ENCODE results near the gene FAM185A.
"Not testable (repeated sequence)": the region's sequence is repeated elsewhere in the genome, so short reads cannot be mapped to it uniquely, and the experiment has no call there.

The FAM185A gene

GRCh38 chr7:102748605-102749444 lies at the start of gene FAM185A:
Gene FAM185A, plus strand, starts transcription at chr7:102748999. Its CDS starts 209 bp downstream, at chr7:102749208.
- Histone ChIP-seq H3K4me3 (ENCODE audit: low read depth, low read length) (peak within 1 kb of the TSS; percentile 73), H3K27ac (peak within 1 kb of the TSS; percentile 44)
- H3K36me3 ChIP-seq; H3K9me3 ChIP-seq (ENCODE audit: severe bottlenecking); H3K27me3 ChIP-seq (ENCODE audit: insufficient read depth, low read depth, severe bottlenecking): not testable (repeated sequence)
- DNase-seq = peak; percentile 99

GRCh38 chr7:102713011-102713690 lies 35.6 kb upstream of the FAM185A start:
- not testable (repeated sequence) for H3K27ac ChIP-seq; H3K9me3 ChIP-seq (ENCODE audit: severe bottlenecking); DNase-seq; H3K27me3 ChIP-seq (ENCODE audit: insufficient read depth, low read depth, severe bottlenecking); H3K36me3 ChIP-seq; H3K4me3 ChIP-seq (ENCODE audit: low read depth, low read length)

- DNase-seq; H3K27ac ChIP-seq; H3K27me3 ChIP-seq (ENCODE audit: insufficient read depth, low read depth, severe bottlenecking); H3K36me3 ChIP-seq; H3K4me3 ChIP-seq (ENCODE audit: low read depth, low read length); H3K9me3 ChIP-seq (ENCODE audit: severe bottlenecking): not testable (repeated sequence)
These were observed 35.1 kb upstream of the FAM185A start for GRCh38 chr7:102713691-102714080.

- not testable (repeated sequence) for DNase-seq; H3K36me3 ChIP-seq; H3K4me3 ChIP-seq (ENCODE audit: low read depth, low read length); H3K27ac ChIP-seq; H3K27me3 ChIP-seq (ENCODE audit: insufficient read depth, low read depth, severe bottlenecking); H3K9me3 ChIP-seq (ENCODE audit: severe bottlenecking)
These were observed 33.9 kb upstream of the FAM185A start for GRCh38 chr7:102714774-102715522.

- H3K36me3 ChIP-seq; H3K4me3 ChIP-seq (ENCODE audit: low read depth, low read length); H3K27ac ChIP-seq; DNase-seq; H3K9me3 ChIP-seq (ENCODE audit: severe bottlenecking); H3K27me3 ChIP-seq (ENCODE audit: insufficient read depth, low read depth, severe bottlenecking): not testable (repeated sequence)
These were observed 33.1 kb upstream of the FAM185A start for GRCh38 chr7:102715718-102716117.

- H3K27ac ChIP-seq; DNase-seq; H3K9me3 ChIP-seq (ENCODE audit: severe bottlenecking); H3K27me3 ChIP-seq (ENCODE audit: insufficient read depth, low read depth, severe bottlenecking); H3K4me3 ChIP-seq (ENCODE audit: low read depth, low read length); H3K36me3 ChIP-seq: not testable (repeated sequence)
These were observed 30.3 kb upstream of the FAM185A start for GRCh38 chr7:102718491-102718890.

- H3K27ac ChIP-seq; DNase-seq; H3K4me3 ChIP-seq (ENCODE audit: low read depth, low read length); H3K36me3 ChIP-seq; H3K9me3 ChIP-seq (ENCODE audit: severe bottlenecking); H3K27me3 ChIP-seq (ENCODE audit: insufficient read depth, low read depth, severe bottlenecking): not testable (repeated sequence)
These were observed 22.6 kb upstream of the FAM185A start for GRCh38 chr7:102726170-102726569.

GRCh38 chr7:102729670-102730069 lies 19.1 kb upstream of the FAM185A start:
- not testable (repeated sequence) for H3K36me3 ChIP-seq; H3K27me3 ChIP-seq (ENCODE audit: insufficient read depth, low read depth, severe bottlenecking); H3K9me3 ChIP-seq (ENCODE audit: severe bottlenecking); H3K4me3 ChIP-seq (ENCODE audit: low read depth, low read length); H3K27ac ChIP-seq; DNase-seq

- DNase-seq; H3K27ac ChIP-seq; H3K36me3 ChIP-seq; H3K9me3 ChIP-seq (ENCODE audit: severe bottlenecking); H3K27me3 ChIP-seq (ENCODE audit: insufficient read depth, low read depth, severe bottlenecking); H3K4me3 ChIP-seq (ENCODE audit: low read depth, low read length): not testable (repeated sequence)
These were observed 18.4 kb upstream of the FAM185A start for GRCh38 chr7:102730431-102730830.

- H3K4me3 ChIP-seq (ENCODE audit: low read depth, low read length); H3K36me3 ChIP-seq; DNase-seq; H3K27me3 ChIP-seq (ENCODE audit: insufficient read depth, low read depth, severe bottlenecking); H3K9me3 ChIP-seq (ENCODE audit: severe bottlenecking); H3K27ac ChIP-seq: not testable (repeated sequence)
These were observed 6.6 kb upstream of the FAM185A start for GRCh38 chr7:102742002-102742771.

GRCh38 chr7:102743861-102744260 lies 4.9 kb upstream of the FAM185A start:
- not testable (repeated sequence) for H3K9me3 ChIP-seq (ENCODE audit: severe bottlenecking); H3K36me3 ChIP-seq; DNase-seq; H3K27ac ChIP-seq; H3K4me3 ChIP-seq (ENCODE audit: low read depth, low read length); H3K27me3 ChIP-seq (ENCODE audit: insufficient read depth, low read depth, severe bottlenecking)

- not testable (repeated sequence) for H3K27ac ChIP-seq
These were observed 3.1 kb upstream of the FAM185A start for GRCh38 chr7:102745494-102746288.

GRCh38 chr7:102749445-102749786 lies 617 bp downstream of the FAM185A start:
- peak overlapping the region; percentile 73 for H3K4me3 ChIP-seq (ENCODE audit: low read depth, low read length)
- H3K27me3 ChIP-seq (ENCODE audit: insufficient read depth, low read depth, severe bottlenecking); H3K36me3 ChIP-seq; H3K9me3 ChIP-seq (ENCODE audit: severe bottlenecking); DNase-seq; H3K27ac ChIP-seq: not testable (repeated sequence)

More at GRCh38 chr7:102745494-102746288, 3.1 kb upstream of the FAM185A start:
- not testable (repeated sequence) for H3K9me3 ChIP-seq (ENCODE audit: severe bottlenecking); DNase-seq; H3K27me3 ChIP-seq (ENCODE audit: insufficient read depth, low read depth, severe bottlenecking); H3K4me3 ChIP-seq (ENCODE audit: low read depth, low read length); H3K36me3 ChIP-seq
